ENCODE data around the gene SCGB1C2.
"Not testable (repeated sequence)": the region's sequence is repeated elsewhere in the genome, so short reads cannot be mapped to it uniquely, and the experiment has no call there.

Gene SCGB1C2

GRCh38 chr17:149231-149630 lies 11.9 kb downstream of the SCGB1C2 start:
- DNase-seq, result no peak

DNA sequence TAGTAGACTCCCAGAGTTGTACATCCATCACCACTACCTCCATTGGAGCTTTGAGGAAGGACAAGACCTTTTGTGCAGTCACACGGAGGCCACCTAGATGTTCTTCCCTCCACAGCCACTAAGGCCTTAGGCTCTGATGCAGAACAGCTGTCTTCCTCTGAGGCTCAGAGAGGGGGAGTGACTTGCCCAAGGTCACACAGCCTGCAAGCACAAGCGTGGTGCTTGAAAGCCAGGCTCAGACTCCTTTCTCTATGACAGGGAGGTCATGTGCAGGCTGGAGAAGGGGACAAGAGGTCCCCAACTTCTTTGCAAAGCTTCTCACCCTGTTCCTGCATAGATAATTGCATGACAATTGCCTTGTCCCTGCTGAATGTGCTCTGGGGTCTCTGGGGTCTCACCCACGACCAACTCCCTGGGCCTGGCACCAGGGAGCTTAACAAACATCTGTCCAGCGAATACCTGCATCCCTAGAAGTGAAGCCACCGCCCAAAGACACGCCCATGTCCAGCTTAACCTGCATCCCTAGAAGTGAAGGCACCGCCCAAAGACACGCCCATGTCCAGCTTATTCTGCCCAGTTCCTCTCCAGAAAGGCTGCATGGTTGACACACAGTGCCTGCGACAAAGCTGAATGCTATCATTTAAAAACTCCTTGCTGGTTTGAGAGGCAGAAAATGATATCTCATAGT lies 12.7 kb downstream of the SCGB1C2 start:
- no peak for DNase-seq

DNA sequence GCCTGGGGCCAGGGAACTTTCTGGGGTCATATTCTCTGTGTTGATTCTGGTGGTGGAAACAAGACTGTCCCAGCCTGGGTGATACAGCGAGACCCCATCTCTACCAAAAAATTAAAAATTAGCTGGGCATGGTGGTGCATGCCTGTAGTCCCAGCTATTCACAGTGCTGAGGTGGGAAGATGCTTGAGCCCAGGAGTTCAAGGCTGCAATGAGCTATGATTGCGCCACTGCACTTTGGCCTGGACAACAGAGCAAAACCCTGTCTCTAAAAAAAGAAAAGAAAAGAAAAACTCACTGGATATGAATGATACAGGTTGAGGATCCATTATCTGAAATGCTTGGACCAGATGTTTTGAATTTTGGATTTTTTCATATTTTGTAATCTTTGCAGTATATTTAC lies 13.6 kb downstream of the SCGB1C2 start:
- DNase-seq, result no peak

GRCh38 chr17:151886-152859 lies 14.8 kb downstream of the SCGB1C2 start:
- no peak for DNase-seq

DNA sequence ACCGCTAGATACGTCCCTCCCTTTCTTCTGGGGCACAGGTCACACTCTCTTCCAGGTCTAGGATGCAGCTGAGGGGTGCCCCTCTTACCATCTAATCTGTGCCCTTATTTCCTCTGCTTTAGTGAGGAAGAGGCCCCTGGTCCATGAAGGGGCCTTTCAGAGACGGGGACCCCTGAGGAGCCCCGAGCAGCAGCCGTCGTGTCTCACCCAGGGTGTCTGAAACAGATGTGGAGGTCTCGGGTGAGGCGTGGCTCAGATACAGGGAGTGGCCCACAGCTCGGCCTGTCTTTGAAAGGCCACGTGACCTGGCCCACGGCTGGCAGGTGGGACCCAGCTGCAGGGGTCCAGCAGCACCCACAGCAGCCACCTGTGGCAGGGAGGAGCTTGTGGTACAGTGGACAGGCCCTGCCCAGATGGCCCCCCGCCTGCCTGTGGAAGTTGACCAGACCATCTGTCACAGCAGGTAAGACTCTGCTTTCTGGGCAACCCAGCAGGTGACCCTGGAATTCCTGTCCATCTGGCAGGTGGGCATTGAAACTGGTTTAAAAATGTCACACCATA lies 15.6 kb downstream of the SCGB1C2 start:
- no peak for DNase-seq

GRCh38 chr17:153851-154250 lies 16.5 kb downstream of the SCGB1C2 start:
- DNase-seq, result no peak

GRCh38 chr17:155576-155975 lies 18.2 kb downstream of the SCGB1C2 start:
- DNase-seq, result no peak

DNA sequence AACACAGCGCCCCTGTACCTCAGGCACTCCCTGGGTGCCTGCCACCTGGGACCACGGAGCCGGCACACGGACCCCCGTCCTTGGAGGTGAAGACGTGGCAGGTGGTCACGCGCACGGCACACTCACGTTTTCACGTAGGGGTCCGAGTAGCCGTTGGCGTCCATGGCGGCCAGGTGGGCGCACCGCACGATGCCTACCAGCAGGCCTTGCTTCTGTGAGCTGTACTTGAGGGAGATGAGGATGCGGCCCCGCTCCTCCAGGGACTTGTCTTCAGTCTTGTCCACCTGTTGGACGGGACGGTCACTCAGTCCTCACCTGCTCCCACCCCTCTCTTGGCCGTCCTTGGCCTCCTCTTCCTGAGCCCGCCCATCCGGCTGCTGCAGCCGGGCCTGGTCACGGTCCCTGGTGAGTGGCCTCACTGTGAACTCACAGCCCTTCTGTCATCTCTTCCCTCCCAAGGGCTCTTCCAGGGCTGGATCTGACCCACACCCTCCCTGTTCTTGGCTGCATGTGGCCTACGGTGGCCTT lies 18.8 kb downstream of the SCGB1C2 start:
- DNase-seq, result no peak

DNA sequence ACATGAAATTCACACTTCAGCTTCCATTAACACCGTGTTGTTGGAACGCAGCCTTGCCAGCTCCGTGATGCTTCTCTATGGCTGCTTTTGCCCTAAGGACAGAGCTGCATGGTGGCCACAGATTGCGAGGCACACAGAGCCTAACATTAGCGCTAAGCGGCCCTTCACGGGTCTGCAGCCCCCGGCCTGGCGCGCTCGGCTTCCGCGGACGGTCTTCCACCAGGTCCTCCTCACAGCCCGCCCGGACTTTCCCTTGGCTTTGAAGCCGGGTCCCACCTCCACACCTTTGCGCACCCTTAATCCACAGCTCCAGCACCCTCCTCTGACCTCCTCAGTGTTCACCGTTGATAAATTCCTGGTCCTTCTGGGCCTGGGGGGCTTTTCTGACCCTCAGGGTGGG lies 19.6 kb downstream of the SCGB1C2 start:
- DNase-seq, result no peak

DNA sequence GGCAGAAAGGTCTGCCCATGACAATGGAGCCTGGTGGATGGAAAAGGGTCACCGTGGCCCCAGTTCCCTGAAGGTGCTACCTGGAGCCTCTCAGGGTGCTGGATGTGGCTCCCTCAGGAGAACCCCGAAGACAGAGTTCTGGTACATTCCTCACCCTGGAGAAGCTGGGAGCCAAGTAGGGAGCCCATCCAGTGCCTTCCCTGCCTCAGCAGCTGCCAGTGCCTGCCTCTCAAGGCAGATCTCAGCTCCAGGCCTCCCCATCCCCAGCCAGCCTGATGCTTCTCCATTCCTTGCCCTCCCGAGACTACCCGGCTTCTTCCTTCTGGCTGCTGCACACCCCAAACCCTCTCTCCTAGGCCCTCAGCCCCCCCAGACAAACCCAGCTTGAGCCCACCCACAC lies 20.5 kb downstream of the SCGB1C2 start:
- no peak for DNase-seq

DNA sequence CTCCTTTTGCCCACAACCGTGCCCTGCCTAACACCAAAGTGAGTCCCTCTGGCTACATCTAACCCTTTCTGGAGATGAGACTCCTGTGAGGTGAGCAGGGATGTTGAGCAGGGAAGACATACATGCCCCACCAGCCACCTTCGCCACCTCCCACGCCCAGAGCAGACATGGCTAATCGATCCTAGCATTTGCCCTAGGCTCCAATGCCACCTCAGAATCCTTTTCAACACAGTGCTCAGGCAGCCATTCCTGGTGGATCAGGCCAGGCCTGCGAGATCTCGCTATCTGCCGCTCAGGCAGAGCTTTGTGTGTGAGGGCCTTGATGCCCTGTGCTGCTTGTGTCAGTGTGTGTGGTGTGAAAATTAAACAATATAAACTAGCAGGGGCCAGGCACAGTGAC lies 21.0 kb downstream of the SCGB1C2 start:
- no peak for DNase-seq

DNA sequence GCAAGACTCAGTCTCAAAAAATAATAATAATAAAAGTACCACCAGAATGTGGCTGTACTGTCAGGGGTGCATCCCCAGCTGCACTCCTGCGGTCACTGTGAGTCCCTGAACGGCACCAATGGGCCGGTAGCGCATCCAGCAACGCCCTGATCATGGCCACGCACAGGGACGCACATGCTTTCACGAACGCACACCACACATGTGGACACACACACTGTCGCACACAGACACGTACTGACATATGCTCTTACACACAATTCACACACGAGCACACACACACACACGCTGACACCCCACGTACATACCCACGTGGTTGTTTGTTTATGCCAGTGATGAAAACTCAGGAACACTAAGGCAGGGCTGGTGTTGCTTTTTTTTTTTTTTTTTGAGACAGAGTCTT lies 22.2 kb downstream of the SCGB1C2 start:
- DNase-seq, result no peak

DNA sequence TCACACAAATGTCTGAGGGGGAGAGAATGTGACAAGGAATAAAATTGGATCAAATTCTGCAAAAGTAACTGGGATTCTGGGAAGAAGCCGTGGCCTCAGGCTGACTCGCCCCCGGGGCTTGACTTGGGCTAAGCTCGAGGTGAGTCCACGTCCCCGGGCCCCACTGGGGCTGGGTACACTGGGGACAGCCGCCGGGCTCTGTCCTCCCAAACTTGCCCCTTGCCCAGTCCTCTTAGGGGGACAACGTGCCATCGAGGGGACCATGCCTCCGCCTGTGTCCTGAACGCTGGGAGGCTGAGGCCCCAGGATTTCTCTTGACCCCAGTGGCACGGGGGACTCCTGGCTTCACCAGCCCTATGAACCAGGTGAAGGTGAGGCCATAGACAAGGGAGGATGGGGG lies 23.0 kb downstream of the SCGB1C2 start:
- no peak for DNase-seq

GRCh38 chr17:161481-161880 lies 24.1 kb downstream of the SCGB1C2 start:
- no peak for DNase-seq

DNA sequence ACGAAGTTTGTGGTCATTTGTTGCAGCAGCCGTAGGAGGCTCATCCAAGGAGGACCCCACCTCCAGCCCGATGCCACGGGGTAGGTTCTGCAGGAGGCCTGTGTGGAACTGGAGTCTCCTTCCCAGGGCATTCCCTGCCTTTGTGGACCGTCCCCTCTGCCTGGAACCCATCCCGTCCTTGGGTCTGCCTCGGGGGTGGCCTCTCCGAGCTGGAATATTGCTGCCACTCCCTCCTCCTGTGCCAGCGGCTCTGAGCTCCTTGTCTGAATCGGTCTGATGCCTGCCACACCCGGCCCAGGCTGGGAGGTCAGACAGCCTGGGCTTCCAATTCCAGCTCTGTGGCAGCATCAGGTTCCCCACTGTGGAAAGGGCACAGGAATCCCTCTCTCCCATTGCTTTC lies 25.3 kb downstream of the SCGB1C2 start:
- DNase-seq, result no peak

DNA sequence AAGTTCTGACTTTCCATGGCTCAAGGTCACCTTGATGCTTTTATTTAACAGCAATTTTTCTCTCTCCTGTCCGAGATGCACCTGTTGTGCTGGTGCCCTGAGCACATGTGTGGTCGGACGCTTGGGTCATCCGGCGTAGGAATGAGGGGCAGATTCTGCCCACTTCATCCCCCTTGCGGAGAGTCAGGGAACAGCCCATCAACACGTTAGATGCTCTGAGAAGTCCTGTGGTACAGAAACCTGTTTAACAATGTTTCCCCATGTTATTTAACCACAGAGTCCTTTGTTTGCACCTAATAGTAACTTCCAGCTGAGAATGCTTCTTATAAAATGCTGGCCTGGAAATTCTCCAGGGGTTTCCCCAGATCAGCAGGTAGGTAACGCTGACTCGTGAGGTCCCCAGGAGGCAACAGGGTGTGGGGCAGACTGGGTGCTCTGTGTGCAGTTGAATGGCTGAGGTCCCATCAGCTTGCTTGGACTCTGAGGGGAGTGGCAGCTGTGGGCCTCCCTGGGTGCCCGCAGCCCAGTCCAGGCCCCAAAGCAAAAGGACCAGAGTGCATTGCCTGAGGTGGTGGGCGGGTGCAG lies 26.2 kb downstream of the SCGB1C2 start:
- DNase-seq, result no peak

DNA sequence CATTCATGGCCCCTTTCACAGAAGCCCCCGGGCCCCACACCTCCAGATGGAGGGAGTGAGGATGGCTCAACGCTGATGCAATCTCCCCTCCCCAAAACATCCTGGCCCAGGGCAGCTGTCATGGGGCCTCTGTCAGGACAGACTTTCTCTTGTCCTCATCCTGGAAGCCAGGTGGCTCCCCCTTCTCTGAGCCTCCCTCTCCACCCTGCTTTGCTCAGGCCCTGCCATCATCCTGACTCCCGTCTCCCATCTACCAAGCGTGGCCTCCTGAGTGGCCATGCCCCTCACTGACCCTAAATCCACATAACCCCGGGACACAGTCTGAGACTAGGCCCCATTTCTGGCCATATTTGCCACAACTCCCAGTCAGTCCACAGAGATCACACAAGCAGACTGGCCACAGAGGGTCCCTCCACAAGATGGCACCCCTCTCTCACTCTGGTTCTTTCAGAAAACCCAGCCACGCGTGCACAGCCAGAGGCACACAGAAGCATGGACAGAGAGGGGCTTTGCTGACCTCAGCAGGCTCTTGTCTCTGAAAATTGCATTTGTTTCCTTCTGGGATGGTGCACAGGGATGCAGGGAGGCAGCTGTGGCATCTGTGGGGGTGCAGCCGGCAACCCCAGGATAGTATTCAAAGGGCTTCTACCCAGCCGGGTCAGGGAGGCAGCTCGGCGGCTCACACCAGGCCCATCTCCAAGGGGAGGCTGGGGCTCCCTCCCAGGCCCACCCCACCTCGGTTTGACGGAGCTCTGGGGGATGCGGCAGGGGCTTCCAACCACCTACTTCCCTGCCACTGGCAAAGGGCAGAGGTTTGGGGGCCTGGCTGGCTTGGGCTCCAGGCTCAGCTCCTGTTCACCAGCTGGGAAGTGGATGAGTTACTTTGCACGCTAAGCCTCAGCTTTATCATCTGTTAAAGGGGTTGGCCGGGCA lies 27.2 kb downstream of the SCGB1C2 start:
- DNase-seq, result peak; percentile 39 to 66 (median 62)

GRCh38 chr17:165939-166338 lies 28.6 kb downstream of the SCGB1C2 start:
- no peak for DNase-seq

DNA sequence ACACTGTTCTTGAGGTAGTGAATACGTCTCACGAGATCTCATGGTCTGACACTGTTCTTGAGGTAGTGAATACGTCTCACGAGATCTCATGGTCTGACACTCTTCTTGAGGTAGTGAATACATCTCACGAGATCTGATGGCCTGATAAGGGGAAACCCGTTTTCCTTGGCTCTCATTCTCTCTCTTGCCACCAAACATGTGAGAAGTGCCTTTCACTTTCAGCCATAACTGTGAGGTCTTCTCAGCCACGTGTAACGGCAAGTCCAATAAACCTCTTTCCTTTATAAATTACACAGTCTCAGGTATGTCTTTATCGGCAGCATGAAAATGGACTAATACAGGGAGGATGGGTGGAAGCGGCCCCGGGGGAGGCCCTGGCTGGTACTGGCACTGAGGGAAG lies 31.2 kb downstream of the SCGB1C2 start:
- not testable (repeated sequence) for DNase-seq

GRCh38 chr17:170130-170670 lies 32.8 kb downstream of the SCGB1C2 start:
- no peak for DNase-seq

DNA sequence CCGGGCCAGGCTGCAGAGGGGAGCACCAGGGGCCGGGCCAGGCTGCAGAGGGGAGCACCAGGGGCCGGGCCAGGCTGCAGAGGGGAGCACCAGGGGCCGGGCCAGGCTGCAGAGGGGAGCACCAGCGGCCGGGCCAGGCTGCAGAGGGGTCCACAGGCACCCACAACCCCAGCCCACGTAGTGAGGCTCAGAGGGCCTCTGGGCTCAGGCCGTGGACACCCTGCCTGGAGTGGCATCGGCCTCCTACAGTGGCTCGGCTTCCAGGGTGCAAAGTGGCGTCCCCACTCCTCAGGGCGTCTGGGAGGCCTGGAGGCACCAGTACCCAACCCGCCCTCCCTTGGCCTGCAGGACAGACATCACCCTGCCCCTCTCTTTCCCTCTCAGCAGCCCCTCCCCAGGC lies 34.5 kb downstream of the SCGB1C2 start:
- no peak for DNase-seq

GRCh38 chr17:172401-172800 lies 35.0 kb downstream of the SCGB1C2 start:
- DNase-seq, result no peak

Data from suppressor macrophage treated with lipopolysaccharide for 1 hour (primary cell).